NCI-H69 (cell line): ENCODE measurements around the gene FAM120B.
"Not testable (repeated sequence)": the region's sequence is repeated elsewhere in the genome, so short reads cannot be mapped to it uniquely, and the experiment has no call there.

ENCODE experiments used
- DNase-seq: peaks from one replicate; lab custom pipeline; 2025; lab: John Stamatoyannopoulos, UW

Gene FAM120B

DNA sequence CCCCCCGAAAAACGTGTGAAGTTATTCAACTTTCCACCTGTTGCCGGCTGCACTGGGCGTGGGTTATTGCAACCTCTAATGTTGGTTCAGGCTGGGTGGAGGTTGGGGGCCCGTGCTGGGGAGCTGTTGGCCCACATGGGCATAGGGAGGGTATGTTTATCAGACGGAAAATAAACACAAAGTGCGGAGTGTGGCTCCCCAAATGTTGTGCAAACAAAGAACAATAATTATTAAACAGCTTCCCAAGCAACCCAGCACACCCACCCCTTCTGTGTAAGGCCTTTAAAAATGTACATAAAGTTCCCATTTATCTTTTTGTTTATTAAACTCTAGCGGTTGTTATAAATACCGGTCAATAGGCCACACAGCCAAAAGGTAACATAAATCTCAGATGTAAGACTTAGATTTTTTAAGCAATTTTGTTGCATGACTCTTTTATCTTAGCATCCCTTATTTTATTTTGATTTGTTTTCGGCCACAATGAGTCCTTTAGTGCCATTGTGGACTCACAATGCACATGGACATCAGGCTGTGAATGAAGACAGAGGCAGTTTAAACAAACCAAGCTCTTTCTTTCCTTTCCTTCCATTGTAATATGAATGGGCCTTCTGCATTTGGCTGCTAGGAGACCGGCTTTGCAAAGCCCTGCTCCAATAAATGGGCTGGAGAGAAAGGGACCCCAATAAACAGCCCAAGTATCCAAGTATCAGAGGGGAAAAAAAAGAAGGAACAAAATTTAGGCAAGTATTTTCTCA is 8.8 kb upstream of the FAM120B start:
- peak; percentile 40 for DNase-seq

- no peak for DNase-seq
Observed at GRCh38 chr6:170298688-170299087, 7.9 kb upstream of the FAM120B start.

DNA sequence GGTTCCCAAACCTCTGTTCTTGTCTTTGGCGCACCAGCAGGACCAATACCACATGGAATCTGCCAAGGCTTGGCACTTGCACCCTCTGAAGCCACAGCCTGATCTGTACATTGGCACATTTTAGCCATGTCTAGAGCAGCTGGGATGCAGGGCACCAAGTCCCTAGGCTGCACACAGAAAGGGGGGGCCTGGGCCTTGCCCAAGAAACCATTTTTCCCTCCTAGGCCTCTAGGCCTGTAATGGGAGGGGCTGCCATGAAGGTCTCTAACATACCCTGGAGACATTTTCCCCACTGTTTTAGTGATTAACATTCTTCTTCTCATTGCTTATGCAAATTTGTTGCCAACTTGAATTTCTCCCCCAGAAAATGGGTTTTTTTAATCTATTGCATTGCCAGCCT is 5.4 kb upstream of the FAM120B start:
- no peak for DNase-seq

DNA sequence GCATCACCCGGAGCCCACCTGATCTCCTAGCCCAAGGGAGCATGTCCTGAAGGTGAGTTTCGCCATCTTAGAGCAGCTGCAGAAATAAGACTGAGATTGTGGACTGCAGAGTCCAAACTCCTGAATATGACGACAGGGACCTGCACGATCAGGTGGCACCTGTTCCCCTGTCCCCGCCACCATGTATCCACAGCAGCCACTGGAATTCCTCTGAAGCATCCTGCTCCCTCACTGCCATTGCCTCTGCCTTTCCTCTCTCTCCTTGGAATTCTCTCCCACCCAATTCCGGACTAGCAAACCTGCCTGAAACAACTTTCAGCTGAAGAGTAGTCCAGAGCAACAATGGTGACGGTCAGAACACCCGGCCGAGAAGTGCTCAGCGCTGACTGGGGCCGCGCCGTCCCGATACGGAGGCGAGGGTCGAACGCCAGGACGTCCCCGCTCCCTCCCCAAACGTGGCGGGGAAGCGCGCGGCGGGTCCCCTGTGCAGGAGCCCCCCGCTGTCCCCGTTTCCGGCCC is 694 bp upstream of the FAM120B start:
- no peak for DNase-seq

DNA sequence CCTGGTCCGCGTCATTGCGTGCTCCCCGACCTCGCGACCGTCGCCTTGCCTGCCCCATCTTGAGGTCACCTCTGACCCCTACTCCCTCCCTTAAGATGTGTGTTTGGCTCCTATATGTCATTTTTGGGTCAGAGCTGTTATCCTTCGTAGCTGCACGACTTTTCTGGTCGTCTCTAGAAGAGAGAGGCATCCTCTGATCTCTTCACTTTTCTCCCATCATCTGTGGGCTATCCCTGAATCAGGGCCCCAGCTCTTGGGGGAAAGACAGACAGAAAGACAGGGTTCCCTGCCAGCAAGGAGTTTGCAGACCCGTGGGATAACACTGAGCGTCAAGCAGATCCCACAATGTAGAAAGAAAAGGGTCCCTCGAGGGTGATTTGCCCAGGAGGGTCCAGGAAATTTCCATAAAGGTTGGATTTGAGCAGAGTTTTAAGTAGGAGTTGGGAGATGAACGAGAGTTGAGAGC is 555 bp downstream of the FAM120B start:
- DNase-seq, result no peak

GRCh38 chr6:170308761-170309160 is 2.2 kb downstream of the FAM120B start:
- DNase-seq, result no peak

DNA sequence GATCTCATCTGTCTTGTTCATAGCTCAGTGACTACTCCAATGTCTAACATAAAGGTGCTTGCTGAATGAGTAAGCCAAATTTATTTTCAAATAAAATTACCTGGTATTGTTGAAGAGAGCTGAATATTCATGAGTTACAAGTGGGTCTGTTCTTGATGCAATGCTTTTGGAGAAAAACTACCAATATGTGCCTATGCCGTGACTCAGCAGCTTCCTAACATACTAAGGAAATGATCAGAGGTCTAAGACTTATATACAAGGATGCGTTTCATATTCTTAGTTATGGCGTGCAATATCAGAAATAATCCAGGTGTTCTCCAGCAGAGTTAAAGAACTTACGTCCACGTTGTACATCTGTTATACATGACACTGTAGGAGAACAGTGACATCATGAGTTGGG is 5.1 kb downstream of the FAM120B start:
- no peak for DNase-seq

GRCh38 chr6:170312876-170313275 is 6.3 kb downstream of the FAM120B start:
- DNase-seq, result no peak

DNA sequence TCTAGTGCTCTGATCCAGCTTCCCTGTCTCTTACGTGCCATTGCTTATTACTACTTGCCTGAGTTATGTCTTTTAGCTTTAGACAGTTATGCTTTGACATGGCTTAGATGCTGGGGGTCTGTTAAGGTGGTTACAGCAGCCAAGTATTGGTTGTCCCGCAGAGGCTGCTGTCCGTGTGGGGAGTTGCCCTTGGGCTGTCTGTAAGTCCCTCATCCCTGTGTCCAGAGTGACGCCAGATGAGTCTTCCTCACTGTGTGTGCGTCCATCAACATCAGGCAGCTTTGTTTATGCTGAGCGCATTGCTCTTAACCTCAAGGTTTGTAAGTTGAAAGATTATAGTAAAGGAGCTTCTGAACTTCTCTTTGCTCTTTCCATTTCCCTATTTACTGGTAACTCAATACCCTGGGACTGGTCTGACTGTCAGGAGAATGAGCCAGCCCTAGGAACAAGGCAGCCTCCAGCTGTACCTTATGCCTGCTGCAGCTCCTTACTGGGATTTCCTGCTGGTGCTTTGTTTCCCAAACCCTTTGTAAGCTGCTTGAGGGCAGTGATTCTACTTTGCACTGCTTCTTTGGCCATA is 7.2 kb downstream of the FAM120B start:
- DNase-seq, result peak; percentile 13

DNA sequence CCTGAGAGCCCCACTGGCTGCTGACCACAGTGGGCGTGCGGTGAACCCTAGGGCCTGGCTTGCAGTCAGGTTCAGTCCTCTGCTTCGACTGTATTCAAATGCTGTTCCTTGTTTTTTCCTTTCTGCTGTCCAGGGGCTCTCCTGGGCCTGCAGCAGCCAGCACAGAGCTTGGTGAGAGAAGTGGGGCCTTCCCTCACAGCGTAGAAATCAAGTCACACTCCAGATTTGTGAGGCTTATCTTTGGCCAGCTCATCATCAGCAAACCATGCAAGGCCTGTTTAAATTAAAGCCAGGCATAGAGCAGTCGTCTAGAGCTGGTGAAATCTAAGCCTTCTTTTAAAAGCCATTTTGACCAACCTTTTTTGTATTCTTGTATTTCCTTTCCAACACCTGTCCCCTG is 8.4 kb downstream of the FAM120B start:
- DNase-seq, result no peak

DNA sequence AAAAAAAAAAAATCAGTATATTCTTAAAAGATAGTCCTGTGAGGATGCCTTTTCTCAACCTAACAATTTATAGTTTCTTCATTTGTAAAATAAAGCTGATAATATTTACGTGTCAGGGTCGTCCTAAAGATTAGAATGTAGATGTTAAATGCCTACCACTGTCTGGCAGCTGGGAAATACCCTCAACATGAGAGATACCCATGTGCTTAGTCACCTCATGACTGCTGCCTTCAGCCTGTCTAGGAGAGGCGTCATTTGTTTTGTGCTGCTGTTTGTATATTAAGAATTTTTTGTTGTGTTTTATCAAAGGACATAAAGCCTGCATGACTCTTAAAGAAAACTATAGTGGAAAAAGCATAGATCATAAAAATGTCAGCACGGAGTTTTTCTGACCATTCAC is 9.5 kb downstream of the FAM120B start:
- DNase-seq, result no peak

DNA sequence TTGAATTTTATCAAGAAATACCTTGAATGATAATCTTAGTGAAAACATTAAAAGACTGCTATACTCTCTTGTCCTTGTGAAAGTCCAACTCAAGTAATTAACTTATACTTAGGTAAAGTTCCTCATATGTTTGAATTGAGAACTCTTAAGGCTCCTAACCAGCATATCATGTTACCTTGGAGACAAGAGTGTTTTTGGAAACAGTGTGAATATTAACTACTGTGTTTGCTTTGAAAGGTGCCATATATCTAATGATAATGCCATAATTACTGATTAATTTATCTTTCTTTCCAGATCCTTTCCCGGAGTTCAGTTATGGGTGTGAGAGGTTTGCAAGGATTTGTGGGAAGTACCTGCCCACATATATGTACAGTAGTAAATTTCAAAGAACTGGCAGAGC is 10.5 kb downstream of the FAM120B start:
- no peak for DNase-seq

DNA sequence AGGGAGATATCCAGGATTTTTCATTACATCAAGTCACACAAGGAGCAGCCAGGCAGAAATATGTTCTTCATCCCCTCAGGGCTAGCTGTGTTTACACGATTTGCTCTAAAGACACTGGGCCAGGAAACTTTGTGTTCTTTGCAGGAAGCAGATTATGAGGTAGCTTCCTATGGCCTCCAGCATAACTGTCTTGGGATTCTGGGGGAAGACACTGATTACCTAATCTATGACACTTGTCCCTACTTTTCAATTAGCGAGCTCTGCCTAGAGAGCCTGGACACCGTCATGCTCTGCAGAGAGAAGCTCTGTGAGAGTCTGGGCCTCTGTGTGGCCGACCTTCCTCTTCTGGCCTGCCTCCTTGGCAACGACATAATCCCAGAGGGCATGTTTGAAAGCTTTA is 11.2 kb downstream of the FAM120B start:
- no peak for DNase-seq

DNA sequence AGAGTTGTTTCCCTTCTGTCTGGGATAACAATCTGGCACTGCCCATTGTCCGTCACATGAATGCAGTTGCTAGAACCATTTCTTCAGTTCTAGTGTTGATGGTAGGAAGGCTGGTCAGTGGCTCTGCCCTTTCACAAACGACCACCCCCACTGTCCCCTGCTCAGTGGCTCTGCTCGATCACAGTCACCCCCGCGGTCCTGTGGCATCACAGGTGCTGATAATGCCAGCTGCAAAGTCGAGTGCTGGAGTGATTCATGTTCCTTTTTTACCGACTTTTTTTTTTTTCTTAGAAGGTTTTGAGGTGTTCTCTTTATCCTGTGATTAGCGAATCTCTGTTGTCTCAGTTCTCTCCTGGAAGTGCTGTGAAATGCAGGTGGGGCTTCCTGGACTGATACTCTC is 22.8 kb downstream of the FAM120B start:
- DNase-seq, result no peak

- DNase-seq, result not testable (repeated sequence)
Observed at GRCh38 chr6:170335199-170335598, 28.6 kb downstream of the FAM120B start.

- DNase-seq, result peak; percentile 93
Observed at GRCh38 chr6:170344631-170345576, 38.3 kb downstream of the FAM120B start.

DNA sequence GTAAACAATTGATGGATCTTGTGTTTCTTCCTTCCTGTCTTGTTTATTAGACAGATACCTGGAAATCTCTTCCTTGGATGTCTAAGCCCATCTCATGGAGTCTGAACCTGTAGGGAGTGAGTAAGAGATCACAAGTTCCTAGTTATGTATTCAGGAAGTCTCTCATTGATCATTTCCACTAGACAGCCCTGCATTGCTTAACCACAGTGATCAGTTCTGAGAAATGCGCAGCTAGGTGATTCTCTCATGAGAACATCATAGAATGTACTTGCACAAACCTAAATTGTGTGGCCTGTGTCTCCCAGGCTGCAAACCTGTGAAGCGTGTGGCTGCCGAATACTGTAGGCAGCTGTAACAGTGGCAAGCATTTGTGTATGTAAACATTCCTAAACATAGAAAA is 39.1 kb downstream of the FAM120B start:
- no peak for DNase-seq

GRCh38 chr6:170346649-170347048 is 40.1 kb downstream of the FAM120B start:
- no peak for DNase-seq

DNA sequence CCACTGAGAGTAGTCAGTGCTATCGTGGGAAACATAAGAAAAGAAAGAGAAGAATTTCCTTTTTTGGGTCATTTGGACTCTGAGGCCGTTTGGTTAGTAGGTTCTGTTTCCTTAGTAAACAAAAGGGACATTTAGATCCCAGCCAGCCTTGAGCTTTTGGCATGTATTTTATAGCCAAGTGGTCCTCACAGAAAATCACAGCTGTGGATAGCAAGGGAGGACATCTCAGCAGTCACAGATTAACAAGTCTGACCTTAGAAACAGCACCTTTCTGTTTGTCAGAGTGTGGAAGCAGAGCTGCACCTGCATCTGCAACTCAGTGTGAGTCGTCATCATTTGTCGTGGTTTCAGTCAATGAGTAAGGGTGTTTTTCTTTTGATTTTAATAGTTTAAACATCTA is 40.5 kb downstream of the FAM120B start:
- DNase-seq, result no peak

DNA sequence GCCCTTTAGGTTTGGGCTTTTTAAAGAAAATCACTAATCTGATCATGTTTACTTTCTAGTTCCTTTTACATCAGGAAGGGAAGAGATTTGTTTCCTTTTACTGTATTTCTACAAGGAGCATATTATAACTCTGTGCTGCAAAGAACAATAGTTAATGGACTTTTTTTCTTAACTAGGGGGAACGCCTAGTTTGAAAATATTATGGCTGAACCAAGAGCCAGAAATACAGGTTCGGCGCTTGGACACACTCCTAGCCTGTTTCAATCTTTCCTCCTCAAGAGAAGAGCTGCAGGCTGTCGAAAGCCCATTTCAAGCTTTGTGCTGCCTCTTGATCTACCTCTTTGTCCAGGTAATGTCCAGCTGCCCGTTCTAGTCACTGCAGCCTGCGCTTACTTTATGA is 41.4 kb downstream of the FAM120B start:
- DNase-seq, result no peak

DNA sequence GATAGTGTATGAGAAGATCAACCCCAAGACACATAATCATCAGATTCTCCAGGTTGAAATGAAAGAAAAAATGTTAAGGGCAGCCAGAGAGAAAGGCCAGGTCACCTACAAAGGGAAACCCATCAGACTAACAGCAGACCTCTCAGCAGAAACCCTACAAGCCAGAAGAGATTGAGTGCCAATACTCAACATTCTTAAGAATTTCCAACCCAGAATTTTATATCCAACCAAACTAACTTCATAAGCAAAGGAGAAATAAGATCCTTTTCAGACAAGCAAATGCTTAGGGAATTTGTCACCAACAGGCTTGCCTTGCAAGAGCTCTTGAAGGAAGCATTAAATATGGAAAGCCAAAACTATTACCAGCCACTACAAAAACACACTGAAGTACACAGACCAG is 44.9 kb downstream of the FAM120B start:
- DNase-seq, result not testable (repeated sequence)

- not testable (repeated sequence) for DNase-seq
Observed at GRCh38 chr6:170355190-170355589, 48.6 kb downstream of the FAM120B start.
